Prostate gland (tissue), 2 donors: Measurements from ENCODE around the gene RSPH9.

Experiments used
- CTCF ChIP-seq, 4 experiments: fragments of 200-600 bp in 2 of 4; fragments of 450-650 bp in 2 of 4; sonication (generic) in 2 of 4; IDR thresholded peaks; 1 replicate in 3 of 4; 2 replicates in 1 of 4; pipeline ENCODE4 v1.5.1; 2016 to 2019; ENCODE audit warnings: antibody characterized with exemption in 4 of 4, mild to moderate bottlenecking in 2 of 4, moderate library complexity in 2 of 4
- POLR2A ChIP-seq: fragments of 450-650 bp; IDR thresholded peaks from one replicate; pipeline ENCODE4 v1.6.1; 2016; ENCODE audit warnings: antibody characterized with exemption, mild to moderate bottlenecking
- POLR2AphosphoS5 ChIP-seq: sonication (generic); formaldehyde crosslinking; IDR thresholded peaks from one replicate; pipeline ENCODE4 v1.6.1; 2017; ENCODE audit warnings: antibody characterized with exemption

GRCh38 chr6:43630980-43631619, 13.7 kb upstream of the RSPH9 start:
- TF ChIP-seq POLR2A (no peak), CTCF (IDR thresholded peaks at IDR 0.05) (no peak), POLR2AphosphoS5 (no peak)
